SJSA1 (cell line): ENCODE data around the gene TP53I13. TPM values are rescaled to one million over a fixed set of nuclear protein-coding genes. Genes with fewer than 3 reads are reported as not detected.

Experiments
- DNase-seq, 2 experiments: peaks; one replicate each; pipeline ENCODE4 v3.0.0-alpha.2; 2015 to 2020; ENCODE audit warnings: low spot score in 2 of 2, low read depth in 1 of 2
- H3K27ac ChIP-seq: fragments of 250-450 bp; sonication (Bioruptor Pico); 2 replicates; pipeline ENCODE4 v1.5.1; 2020; ENCODE audit warnings: mild to moderate bottlenecking, moderate library complexity
- H3K27me3 ChIP-seq: fragments of 250-450 bp; sonication (Bioruptor Pico); replicated peaks from 2 replicates; pipeline ENCODE4 v1.5.1; 2020; ENCODE audit warnings: mild to moderate bottlenecking, moderate library complexity
- H3K36me3 ChIP-seq: fragments of 250-450 bp; sonication (Bioruptor Pico); 2 replicates; pipeline ENCODE4 v1.5.1; 2020; ENCODE audit warnings: mild to moderate bottlenecking
- H3K4me1 ChIP-seq: fragments of 250-450 bp; sonication (Bioruptor Pico); replicated peaks from 2 replicates; pipeline ENCODE4 v1.6.1; 2021; ENCODE audit warnings: mild to moderate bottlenecking
- H3K4me3 ChIP-seq: fragments of 250-450 bp; sonication (Bioruptor Pico); 2 replicates; pipeline ENCODE4 v1.5.1; 2020; ENCODE audit warnings: mild to moderate bottlenecking
- H3K9me3 ChIP-seq: fragments of 250-450 bp; sonication (Bioruptor Pico); replicated peaks from 2 replicates; pipeline ENCODE4 v1.5.1; 2020; ENCODE audit warnings: mild to moderate bottlenecking
- total RNA-seq: library from RNA; depleted of rRNA; stranded (reverse); fragments of >200 nt; shearing (Covaris generic); gene quantifications from 2 replicates; pipeline ENCODE4 v1.2.3, GENCODE V29; 2014

TP53I13 gene
- total RNA-seq, 1 experiment from 2014 or later, result 66.7 TPM

DNA sequence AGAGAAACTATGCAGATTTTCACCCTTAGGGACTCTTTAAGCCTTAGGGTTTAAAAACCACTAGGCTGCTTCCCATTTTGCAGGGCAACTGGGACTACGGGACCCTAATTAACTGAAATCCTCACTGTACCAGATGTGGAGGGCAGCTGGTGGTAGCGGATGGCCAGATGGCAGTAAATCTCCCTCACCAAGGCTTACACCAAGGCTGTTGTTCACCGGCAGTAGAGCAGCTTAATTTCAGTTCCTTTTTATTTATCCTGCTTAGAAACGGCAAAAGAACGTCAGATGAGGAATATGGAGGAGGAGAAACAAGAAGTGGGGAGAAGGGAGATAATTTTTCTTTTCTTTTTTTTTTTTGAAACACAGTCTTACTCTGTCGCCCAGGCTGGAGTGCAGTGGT, 8.2 kb upstream of the TP53I13 start:
- Histone ChIP-seq H3K27ac (no peak overlapping the region), H3K9me3 (no peaks in the 10 kb centered on the region), H3K36me3 (no peaks in the 10 kb centered on the region; the same call in 1 of the 2 replicates), H3K4me3 (no peak overlapping the region), H3K4me1 (no peaks in the 10 kb centered on the region), H3K27me3 (no peaks in the 10 kb centered on the region)
- peak in 1 of 2 experiments; percentile 1 for DNase-seq

DNA sequence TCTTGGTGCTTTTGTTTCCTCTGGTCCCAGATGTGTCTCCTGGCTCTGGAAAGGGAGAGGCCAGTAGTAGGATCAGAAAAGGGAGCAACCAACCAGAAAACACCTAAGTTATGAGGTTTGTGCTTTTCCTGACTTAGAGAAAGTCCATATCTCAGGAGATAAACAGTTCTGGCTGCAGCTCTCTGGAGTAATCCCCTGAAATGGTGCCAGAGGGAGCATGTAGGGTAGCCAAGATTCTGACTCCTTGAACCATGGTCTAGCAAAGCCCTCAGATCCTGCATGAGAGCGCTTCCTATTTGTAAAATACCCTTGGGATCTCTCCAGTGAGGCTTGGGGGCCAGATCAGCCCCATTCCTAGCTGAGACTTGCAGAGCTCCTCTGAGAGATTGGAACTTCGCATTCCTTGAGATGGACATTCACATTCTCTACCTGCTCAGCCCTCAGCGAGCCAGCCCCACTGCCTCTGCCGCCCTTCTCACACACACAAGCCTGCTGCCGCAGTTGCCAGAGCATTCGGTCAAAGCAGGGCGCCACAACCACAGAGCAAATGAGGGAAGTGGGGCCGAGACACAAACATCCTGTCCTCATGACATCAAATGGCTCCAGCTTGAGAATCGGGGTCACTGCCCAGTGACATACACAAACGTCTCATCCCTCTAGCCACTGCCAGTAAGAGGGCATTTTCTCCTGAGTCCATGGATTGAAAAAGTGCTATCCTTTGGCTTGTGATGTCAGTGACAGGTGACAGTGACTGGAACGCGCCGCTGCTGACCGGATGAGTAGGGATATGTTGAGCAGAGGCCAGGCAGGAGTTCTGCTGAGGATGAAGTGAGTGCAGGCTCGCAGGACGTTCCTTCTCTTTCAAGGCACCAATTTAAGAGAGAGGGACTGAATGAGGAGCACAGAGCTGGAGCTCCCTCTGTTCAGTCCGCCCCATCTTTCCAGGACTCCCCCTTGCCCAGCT, 6.7 kb upstream of the TP53I13 start:
- DNase-seq, result peak in 1 of 2 experiments; percentile 3
- Histone ChIP-seq H3K36me3 (no peaks in the 10 kb centered on the region; the same call in 1 of the 2 replicates), H3K9me3 (no peaks in the 10 kb centered on the region), H3K27me3 (no peaks in the 10 kb centered on the region), H3K27ac (no peak overlapping the region), H3K4me3 (no peak overlapping the region), H3K4me1 (peaks cover 9% of the 10 kb centered on the region)

DNA sequence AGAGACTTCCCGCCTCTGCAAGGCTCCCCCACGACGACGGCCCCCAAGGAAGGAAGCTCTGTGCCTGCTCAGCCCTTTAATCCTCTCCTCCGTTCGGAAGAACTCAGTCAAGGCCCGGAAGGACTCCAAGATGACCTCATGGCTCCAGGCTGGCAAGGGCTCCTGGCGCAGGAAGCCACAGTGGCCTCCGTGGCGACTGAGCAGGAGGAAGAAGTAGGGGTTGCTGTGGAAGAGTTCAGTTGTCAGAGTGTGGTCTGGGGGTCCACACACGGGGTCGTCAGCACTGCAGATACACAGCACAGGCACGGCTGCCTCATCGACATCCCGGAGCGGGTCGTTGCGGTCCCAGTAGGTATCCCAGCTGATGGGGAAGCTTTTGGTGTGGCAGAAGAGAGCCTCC, 5.9 kb upstream of the TP53I13 start:
- no peak overlapping the region for H3K27ac ChIP-seq
- peaks cover 14% of the 10 kb centered on the region for H3K4me1 ChIP-seq
- H3K36me3 ChIP-seq, result no peaks in the 10 kb centered on the region; the same call in 1 of the 2 replicates
- no peak for DNase-seq
- H3K9me3 ChIP-seq, result no peaks in the 10 kb centered on the region
- H3K27me3 ChIP-seq, result no peaks in the 10 kb centered on the region
- no peak overlapping the region for H3K4me3 ChIP-seq

DNA sequence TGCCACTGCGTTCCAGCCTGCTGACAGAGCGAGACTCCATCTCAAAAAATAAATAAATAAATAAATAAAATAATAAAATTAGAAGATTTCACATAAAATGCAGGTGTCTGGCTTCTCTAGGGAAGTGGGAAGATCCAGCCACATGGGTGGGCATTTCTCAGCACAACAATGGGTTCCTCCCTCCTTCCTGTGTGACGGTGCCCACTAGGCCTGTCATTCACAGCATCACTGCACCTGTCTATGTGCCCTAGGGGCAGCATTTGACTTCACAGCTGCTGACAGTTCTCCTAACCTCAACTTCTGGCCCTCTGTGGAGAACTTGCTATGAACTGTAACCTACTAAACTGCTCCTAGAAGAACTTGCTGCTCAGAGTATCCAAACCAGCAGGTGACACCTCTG, 4.7 kb upstream of the TP53I13 start:
- H3K9me3 ChIP-seq, result no peaks in the 10 kb centered on the region
- no peak for DNase-seq
- no peak overlapping the region for H3K4me3 ChIP-seq
- H3K27me3 ChIP-seq, result no peaks in the 10 kb centered on the region
- peaks cover 21% of the 10 kb centered on the region for H3K4me1 ChIP-seq
- peaks cover 2% of the 10 kb centered on the region for H3K36me3 ChIP-seq
- no peak overlapping the region for H3K27ac ChIP-seq

DNA sequence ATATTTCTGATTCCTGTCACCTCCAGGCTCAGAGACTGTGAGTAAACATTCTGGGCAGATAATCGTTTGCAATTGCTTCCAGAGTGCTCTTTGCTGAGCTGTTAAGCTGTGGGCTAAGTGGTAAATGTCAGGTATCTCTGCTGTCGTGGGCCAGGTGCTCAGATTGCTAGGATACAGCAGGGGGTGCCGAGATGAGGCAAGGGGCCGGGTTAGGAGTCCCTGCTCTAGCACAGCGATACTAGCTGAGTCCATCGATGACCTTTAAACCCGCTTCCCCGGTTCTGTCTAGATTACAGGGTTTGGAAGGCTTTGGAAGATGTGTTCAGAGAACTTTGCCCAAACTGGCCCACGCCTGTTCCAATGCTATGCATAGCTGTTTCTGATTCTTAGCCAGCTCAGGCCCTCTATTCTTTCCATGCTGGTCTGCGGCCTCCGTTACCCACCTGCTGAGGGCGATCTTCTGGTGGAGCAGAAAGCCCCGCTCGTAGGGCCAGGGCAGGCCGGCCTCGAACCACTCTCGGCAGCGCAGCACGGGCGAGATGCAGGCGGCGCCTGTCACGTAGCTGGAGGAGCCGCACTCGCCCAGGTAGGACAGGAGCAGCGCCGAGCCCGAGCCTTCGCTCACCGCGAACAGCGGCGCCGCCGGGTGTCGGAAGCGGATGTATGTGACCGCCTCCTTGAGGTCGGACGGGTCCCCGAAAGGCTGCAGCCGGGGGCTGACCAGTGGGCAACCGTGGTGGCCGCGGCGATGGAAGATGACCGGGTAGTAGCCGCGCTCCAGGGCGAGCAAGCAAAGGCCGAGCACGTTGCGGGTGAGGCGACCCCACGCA, 2.6 kb upstream of the TP53I13 start:
- Histone ChIP-seq H3K4me3 (peak overlapping the region; percentile 84), H3K4me1 (peaks cover 29% of the 10 kb centered on the region), H3K27ac (no peak overlapping the region), H3K36me3 (peaks cover 10% of the 10 kb centered on the region), H3K9me3 (no peaks in the 10 kb centered on the region), H3K27me3 (no peaks in the 10 kb centered on the region)
- no peak for DNase-seq

DNA sequence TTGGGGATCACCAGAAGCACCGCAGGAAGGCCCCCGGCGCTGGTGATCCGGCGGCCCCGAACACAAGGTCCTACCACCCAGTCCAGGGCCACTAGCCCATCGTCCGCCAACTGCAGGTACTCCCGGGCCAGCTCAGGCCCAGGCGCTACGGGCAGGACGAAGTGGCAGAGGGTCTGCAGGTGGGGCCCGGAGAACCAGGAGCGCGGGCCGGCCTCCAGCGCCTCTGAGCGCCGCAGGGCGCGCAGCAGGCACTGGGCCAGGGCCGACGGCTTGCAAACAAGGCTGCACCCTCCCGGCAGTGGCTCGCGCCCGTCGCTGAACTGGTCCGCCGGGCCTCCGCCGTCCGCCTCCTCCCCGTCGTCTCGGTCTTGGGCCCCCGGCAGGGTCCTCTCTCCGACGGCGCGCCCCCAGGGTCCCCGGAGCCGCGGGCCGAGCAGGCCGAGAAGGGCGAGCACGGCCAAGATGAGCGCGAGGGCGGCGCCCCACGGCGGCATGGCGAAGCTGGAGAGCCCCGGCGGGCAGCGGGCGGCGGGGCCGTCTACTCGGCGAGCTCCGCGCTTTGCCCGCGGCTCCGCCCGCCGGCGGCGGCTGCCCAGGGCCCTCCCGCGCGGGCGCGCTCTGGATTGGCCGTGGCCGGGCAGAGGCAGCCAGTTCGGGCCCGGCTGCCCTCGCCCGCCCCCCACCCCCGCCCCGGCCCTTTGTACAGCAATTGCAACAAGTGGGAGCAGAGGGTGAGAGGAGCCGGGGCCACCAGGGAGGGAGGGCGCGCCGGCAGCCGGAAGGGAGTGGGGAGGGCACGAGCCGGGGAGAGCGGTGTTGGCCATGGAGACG, 1.8 kb upstream of the TP53I13 start, which contains the start of gene ABHD15:
ABHD15 (minus strand) TSS at position 565 of the 831 bp plus-strand sequence; CDS start at position 494, 71 bp downstream.
- Histone ChIP-seq H3K27me3 (no peaks in the 10 kb centered on the region), H3K9me3 (no peaks in the 10 kb centered on the region), H3K4me1 (peaks cover 29% of the 10 kb centered on the region), H3K36me3 (peaks cover 16% of the 10 kb centered on the region), H3K27ac (0 out of 2 replicates have a peak within 1 kb of the TSS, but pooled peaks have one; percentile 3), H3K4me3 (peak within 1 kb of the TSS; percentile 84)
- DNase-seq, result peak; percentile 60 to 67

DNA sequence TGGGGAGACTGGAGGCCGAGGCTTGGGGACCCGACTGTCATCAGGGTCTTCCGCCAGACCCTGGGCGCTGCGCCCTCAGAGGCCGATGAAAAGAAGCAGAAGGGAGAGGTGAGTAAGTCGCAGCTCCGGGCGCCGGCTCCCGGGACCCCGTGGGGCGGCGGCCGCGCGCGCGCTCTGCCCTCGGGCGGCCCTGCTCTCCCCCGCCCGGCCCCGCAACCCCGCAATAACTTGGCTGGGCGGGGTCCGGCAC, 1.3 kb upstream of the TP53I13 start:
- peak in 1 of 2 experiments; percentile 56 for DNase-seq
- Histone ChIP-seq H3K4me1 (peaks cover 29% of the 10 kb centered on the region), H3K27me3 (no peaks in the 10 kb centered on the region), H3K9me3 (no peaks in the 10 kb centered on the region), H3K4me3 (peak overlapping the region; percentile 84), H3K27ac (0 out of 2 replicates have a peak overlapping the region, but pooled peaks have one; percentile 3), H3K36me3 (peaks cover 19% of the 10 kb centered on the region)

DNA sequence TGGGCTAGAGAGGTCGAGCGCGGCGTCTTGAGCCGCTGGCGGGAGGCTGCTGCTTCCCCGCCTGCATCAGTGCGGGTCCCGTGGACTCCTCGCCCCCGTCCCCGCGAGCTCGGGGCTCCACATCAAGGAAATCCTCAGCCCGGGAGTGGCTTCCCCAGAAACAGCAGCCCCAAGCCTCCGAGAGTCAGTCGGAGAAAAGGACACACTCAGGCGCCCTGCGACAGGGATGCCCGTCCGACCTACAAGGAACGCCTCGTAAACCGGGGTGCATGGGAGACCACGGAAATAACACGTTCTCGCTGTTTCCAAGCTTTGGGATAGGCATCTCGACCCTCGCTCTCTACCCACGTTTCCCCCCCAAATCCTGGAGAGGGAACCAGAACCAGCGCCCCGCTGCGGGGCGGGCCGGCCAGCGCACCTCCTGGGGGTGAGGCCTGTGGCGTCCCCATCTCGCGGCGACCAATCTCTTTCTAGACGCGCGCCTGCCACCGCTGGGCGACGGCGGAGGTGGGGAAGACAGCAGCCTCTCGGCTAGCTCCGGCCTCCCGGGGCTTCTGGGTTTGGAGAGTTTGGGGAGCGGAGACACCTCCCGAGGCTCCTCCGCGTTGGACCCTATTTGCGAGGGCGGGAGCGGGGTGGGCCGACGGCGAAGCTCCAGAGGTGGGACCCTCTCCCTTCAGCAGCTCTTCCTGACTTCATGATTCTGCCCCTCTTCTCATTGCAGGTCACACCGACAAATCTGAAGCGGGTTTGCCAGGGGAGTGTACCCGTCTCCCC, 759 bp upstream of the TP53I13 start:
- H3K36me3 ChIP-seq, result peaks cover 19% of the 10 kb centered on the region
- H3K4me1 ChIP-seq, result peaks cover 29% of the 10 kb centered on the region
- peak overlapping the region; percentile 84 for H3K4me3 ChIP-seq
- peak; percentile 76 to 78 for DNase-seq
- no peaks in the 10 kb centered on the region for H3K27me3 ChIP-seq
- H3K9me3 ChIP-seq, result no peaks in the 10 kb centered on the region
- H3K27ac ChIP-seq, result peak overlapping the region; percentile 26; the same call in 1 of the 2 replicates

DNA sequence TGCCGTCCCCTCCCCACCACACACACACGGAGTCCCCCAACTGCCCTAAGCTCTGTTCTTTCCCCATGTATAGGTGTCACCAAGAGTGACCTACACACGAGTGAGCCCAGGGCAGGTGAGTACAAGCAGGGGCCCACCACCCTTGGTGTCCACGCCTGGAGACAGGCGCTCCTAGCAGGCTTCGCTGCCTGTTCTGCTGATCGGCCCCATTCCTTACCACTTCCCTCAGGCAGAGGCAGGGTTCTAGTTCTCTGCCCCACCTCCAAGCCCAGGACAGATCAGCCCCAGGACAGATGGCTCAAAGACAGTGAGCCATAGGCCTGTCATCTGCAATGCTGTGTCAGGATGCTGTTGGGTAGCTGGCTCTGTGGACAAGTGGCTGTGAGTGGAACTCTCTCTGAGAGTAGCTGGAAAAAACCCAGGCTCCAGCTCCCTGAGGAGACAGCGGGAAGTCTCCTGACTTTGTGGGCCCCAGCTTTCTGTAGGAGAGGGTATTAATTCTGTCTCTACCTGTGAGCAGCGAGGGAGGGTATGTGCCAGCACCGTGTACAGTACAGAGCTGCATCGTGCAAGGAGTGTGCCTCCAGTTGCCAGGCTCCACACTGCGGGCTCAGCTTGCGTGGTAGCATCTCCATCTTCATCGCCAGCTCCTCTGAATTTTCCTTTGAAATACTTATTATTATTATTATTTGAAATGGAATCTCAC, 897 bp downstream of the TP53I13 start:
- DNase-seq, result peak in 1 of 2 experiments; percentile 12
- no peak overlapping the region; the same call in 1 of the 2 replicates for H3K27ac ChIP-seq
- H3K4me1 ChIP-seq, result peaks cover 29% of the 10 kb centered on the region
- H3K4me3 ChIP-seq, result peak overlapping the region; percentile 84
- no peaks in the 10 kb centered on the region for H3K27me3 ChIP-seq
- H3K36me3 ChIP-seq, result peaks cover 33% of the 10 kb centered on the region
- no peaks in the 10 kb centered on the region for H3K9me3 ChIP-seq

DNA sequence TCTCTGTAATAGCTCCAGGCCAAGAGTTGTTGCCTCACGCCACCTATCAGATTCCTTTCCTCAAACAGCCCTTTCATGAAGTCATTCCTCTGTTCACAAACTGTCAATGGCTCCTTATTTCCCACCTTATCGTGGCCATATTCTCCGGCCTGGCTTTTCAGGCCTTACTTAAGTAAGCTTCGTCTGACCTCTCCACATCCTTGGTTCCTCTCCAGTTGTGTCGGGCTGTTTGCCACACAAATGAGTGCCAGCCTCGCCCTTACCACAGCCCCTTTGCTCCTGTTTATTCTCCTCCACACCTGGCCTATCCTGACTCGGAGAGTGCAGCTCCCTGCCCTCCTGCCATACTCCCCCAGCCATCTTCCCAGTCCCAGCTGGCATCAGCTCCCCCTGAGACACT, 2.0 kb downstream of the TP53I13 start:
- H3K27me3 ChIP-seq, result no peaks in the 10 kb centered on the region
- H3K27ac ChIP-seq, result no peak overlapping the region
- DNase-seq, result peak in 1 of 2 experiments; percentile 33
- H3K36me3 ChIP-seq, result peaks cover 45% of the 10 kb centered on the region
- H3K9me3 ChIP-seq, result no peaks in the 10 kb centered on the region
- H3K4me1 ChIP-seq, result peaks cover 29% of the 10 kb centered on the region
- no peak overlapping the region for H3K4me3 ChIP-seq

DNA sequence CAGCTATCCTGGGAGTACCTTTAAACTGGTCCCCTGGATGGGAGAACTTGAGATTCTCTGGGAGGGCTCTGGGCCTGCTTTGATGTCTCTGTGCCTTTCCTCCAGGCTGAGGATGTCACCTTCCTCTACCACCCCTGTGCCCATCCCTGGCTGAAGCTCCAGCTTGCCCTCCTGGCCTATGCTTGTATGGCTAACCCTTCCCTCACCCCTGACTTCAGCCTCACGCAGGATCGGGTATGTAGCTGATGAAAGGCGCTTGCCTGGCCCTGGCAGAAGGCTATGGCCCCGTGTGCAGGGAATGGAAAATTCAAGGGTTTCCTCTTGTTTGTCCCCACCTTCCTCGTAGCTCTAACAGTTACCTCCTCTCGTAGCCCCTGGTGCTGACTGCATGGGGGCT, 3.0 kb downstream of the TP53I13 start:
- no peak for DNase-seq
- H3K4me3 ChIP-seq, result no peak overlapping the region
- H3K27ac ChIP-seq, result no peak overlapping the region
- H3K9me3 ChIP-seq, result no peaks in the 10 kb centered on the region
- no peaks in the 10 kb centered on the region for H3K27me3 ChIP-seq
- peaks cover 23% of the 10 kb centered on the region for H3K4me1 ChIP-seq
- H3K36me3 ChIP-seq, result peaks cover 54% of the 10 kb centered on the region
